8988T (cell line): ENCODE data around the gene RLN2.

ENCODE experiments used
- DNase-seq: peaks from one replicate; pipeline ENCODE4 v3.0.0; 2011

Gene RLN2

DNA sequence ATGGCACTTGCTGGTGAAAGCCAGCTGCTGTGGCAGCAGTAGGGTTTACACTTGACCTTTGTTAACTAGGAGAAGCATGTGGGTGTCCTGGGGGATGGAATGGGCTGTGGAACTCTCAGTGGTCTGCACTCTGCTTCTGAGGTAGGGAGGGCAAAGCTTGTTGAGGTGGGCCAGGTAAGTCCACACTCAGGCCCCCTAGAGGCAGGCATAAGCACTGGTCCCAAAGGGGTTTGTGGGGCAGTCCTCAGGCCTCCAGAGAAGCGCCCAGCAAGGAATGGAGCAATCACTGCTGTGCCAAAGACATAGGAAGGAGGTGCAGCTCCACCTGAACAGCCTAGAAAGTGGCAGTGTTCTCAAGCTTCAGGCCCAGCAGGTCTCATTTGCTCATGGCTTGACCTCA, 38.6 kb downstream of the RLN2 start:
- no peak for DNase-seq

DNA sequence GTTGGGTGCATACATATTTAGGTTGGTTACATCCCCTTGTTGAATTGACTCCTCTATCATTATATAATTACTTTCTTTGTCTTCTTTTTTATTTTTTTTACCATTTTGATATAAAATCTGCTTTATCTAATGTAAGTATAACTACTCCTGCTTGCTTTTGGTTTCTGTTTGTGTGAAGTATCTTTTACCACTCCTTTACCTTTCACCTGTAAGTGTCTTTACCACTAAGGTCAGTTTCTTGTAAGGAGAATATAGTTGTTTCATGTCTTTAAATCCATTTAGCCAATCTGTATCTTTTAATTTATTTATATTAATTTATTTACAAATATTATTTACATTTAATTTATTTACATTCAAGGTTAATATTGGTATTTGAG, 40.3 kb downstream of the RLN2 start:
- DNase-seq: no peak

DNA sequence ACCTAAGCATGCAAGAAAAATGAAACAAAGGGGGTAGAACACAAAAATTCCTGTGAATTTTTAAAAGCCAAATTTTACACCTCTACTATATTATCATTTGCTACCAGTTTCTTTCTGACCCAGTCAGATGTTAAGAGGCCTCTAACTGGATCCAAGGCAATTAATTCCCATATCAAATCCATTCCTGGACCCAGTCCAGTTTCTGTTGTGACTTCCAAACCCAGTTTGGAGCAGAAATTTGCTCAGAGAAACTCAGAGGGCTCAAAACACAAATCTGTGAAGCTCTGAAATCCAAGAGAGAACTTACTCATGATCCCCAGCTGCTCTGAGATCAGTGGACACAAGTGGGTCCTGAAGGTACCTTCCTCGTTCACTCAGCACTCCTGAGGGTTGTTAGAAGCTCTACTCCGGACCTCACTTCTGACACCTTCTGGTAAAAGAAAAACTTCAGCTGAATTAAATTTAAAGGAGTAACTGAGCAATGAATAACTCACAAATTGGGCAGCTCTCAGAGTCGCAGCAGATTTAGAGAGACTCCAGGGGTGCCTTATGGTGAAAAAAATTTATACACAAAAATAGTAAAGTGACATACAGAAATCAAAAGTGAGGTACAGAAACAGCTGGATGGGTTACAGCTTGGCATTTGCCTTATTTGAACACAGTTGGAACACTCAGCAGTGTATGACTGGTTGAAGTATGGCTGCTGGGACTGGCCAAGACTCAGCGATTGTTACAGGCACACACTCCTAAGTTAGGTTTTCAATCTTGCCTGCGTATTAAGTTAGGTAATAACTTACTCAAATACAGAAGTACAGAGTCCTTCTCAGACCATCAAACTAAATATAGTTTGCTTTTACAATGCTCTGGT, 40.9 kb downstream of the RLN2 start:
- no peak for DNase-seq
